LoVo (cell line): ENCODE results near the gene RNFT2.

Source experiments
- DNase-seq: peaks from one replicate; pipeline ENCODE4 v3.0.0-alpha.2; 2016; ENCODE audit warnings: low spot score

Gene RNFT2

GRCh38 chr12:116879509-116880212 lies 141.5 kb downstream of the RNFT2 start:
- DNase-seq, result peak; percentile 36

GRCh38 chr12:116880213-116880816 lies 142.2 kb downstream of the RNFT2 start:
- no peak for DNase-seq

GRCh38 chr12:116880817-116881324 lies 142.8 kb downstream of the RNFT2 start:
- DNase-seq, result peak; percentile 72

GRCh38 chr12:116881325-116881876 lies 143.3 kb downstream of the RNFT2 start, which contains the start of gene HRK:
TSS of gene HRK (minus strand) at chr12:116881441. CDS start at chr12:116881307, 134 bp downstream.
- peak; percentile 52 for DNase-seq

GRCh38 chr12:116881877-116882507 lies 143.9 kb downstream of the RNFT2 start:
- no peak for DNase-seq

GRCh38 chr12:116882742-116883141 lies 144.6 kb downstream of the RNFT2 start:
- no peak for DNase-seq

- DNase-seq, result no peak
These were observed 146.8 kb downstream of the RNFT2 start for GRCh38 chr12:116884871-116885270.

- no peak for DNase-seq
These were observed 147.4 kb downstream of the RNFT2 start for GRCh38 chr12:116885491-116885890.

- no peak for DNase-seq
These were observed 149.1 kb downstream of the RNFT2 start for GRCh38 chr12:116887244-116887643.

- no peak for DNase-seq
These were observed 149.8 kb downstream of the RNFT2 start for GRCh38 chr12:116887897-116888296.

GRCh38 chr12:116890330-116890729 lies 152.2 kb downstream of the RNFT2 start:
- no peak for DNase-seq

- DNase-seq, result no peak
These were observed 152.9 kb downstream of the RNFT2 start for GRCh38 chr12:116891019-116891418.

GRCh38 chr12:116892349-116893140 lies 154.4 kb downstream of the RNFT2 start:
- DNase-seq, result no peak

- no peak for DNase-seq
These were observed 156.8 kb downstream of the RNFT2 start for GRCh38 chr12:116894913-116895312.

- no peak for DNase-seq
These were observed 158.4 kb downstream of the RNFT2 start for GRCh38 chr12:116896411-116896924.

GRCh38 chr12:116897476-116897875 lies 159.4 kb downstream of the RNFT2 start:
- no peak for DNase-seq

GRCh38 chr12:116898669-116899068 lies 160.6 kb downstream of the RNFT2 start:
- no peak for DNase-seq

GRCh38 chr12:116901612-116902011 lies 163.5 kb downstream of the RNFT2 start:
- DNase-seq, result no peak
